GM18507 (cell line): ENCODE results near the gene S100A7A.
"Not testable (repeated sequence)": the region's sequence is repeated elsewhere in the genome, so short reads cannot be mapped to it uniquely, and the experiment has no call there.

ENCODE experiments used
- DNase-seq: peaks from one replicate; pipeline ENCODE4 v3.0.0; 2011; ENCODE audit warnings: low read depth; ENCODE audit not compliant: insufficient read length; ENCODE audit errors: extremely low spot score
- FAIRE-seq: peaks from 2 replicates; lab custom pipeline; 2011; peaks lifted over from hg19 to GRCh38; lab: Jason Lieb, UNC

Gene S100A7A

DNA sequence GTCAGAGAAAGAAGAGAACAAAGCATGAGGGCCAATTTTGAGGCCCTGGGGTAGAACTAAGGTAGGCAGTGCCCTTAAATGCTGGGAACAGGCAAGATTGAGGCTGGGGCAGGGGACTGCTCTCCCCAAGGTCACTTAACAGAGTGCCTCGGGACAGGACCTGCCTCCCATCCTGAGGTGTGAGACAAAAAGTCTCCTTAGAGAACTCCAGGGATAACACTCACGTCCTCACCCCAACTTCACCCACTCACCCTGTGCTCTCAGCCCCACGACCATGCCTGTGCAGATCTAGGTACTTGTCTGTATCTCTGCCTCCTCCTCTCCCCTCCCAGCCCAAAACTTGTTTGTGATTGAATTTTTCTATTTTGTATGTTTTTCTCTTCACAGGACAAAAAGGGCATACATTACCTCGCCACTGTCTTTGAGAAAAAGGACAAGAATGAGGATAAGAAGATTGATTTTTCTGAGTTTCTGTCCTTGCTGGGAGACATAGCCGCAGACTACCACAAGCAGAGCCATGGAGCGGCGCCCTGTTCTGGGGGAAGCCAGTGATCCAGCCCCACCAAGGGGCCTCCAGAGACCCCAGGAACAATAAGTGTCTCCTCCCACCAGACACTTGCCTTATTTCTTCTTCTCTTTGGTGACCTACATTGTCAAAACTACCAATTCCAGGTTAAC, 2.6 kb downstream of the S100A7A start:
- DNase-seq, FAIRE-seq: not testable (repeated sequence)

DNA sequence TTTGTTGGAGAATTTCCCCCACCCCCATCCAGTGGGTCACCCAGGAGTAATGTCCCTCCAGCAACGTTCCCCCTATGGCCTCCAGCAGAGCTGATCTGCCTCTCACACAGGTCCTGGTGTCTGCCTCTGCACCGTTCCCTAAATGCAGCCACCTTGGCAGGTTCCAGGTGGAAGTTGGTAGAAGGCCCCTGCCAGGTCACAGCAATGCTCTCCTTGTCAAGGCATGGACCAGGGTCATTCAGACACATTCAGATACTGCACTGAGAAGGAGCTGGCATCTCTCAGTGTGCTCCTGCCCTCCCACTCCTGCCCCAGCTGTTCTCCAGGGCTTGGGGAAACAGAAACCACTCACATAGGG, 3.1 kb downstream of the S100A7A start:
- not testable (repeated sequence) for FAIRE-seq, DNase-seq

DNA sequence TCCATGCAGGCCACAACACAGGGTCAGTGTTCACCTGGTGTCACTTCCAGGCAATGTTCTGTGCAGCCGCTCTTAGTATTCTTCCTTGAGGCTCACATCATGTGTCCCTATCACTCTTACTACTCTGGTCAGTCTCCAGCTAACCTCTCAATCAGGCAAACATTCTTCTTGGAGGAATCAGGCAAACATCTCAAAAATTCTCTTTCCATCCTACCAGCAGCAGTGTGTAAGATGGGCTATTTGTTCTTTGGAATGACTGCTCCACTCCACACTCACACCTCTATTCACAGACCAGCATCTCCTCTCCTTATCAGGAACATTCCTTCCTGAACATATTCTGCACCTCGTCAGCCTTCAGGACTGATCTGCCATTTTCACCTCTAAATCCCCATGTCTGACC, 4.0 kb downstream of the S100A7A start:
- FAIRE-seq: no peak
- DNase-seq: no peak

DNA sequence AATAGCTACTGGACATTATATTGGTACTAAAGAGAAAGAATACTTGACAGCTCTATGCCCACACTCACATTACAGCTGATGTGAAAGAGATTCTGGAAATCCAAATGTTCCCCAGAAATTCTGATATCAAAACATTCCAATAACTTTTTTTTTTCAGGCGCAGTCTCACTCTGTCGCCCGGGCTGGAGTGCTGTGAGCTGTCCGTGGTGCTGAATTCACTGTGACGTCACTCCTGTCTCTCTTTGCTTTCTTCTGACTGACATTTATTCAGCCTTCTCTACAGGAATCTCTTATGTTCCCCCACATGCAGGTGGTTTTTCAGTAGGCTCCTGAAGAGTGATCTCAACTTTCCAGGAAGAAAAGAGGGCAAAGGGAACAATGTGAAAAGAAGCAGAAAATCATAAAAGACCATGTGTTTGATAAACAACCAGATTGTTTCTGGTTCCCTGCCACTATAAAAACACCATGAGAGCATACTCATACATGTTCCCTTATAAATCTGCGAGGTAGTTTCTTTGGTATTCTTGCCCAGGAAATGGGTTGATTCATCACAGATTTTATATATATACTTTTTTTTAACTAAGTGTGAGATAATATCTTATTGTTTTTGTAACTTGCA, 6.2 kb downstream of the S100A7A start:
- DNase-seq: no peak
- peak; percentile 86 for FAIRE-seq

DNA sequence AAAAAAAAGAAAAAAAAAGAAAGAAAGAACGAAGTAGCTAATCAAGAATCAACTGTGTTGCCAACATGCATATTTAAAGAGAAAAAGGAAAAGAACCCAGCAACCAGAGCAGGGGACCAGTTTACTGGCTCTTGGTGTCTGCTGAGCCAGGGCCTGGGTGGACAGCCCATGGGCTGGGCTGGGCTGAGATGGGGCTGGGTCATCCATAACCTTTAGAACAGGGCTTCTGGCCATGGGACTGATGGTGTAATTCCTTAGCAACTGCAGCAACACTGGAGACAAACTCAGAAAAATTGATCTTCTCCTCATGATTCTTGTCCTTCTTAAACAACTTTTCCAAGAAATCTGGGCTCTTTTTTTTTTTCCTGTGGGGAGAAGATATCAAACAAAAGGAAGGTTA, 10.5 kb downstream of the S100A7A start:
- no peak for FAIRE-seq
- no peak for DNase-seq

DNA sequence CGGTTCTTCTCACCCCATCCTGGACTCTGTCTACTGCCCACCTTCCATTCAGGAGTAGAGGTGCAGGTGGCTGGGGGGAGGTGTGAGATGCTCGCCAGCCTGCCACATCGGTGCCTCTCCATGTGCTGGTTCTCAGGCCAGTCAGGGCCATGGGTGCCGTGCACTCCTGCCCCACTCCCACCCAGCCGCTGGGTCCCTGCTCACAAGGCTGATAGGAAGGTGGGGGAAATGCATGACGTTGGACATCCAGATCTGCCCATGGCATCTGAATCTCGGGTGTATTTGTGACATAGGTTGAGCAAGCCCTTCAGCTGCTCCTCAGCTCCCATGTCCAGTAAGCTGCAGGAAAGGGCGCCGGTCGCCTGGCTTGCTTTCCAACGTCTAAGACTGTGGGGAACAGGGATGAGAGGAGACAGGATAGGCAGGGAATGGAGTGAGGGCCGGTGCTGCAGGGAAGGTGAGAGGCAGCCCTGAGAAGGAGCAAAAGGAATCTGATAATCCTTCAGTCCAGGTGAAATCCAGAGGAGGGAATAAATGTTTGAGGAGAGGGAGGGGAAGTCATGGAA, 11.8 kb downstream of the S100A7A start:
- FAIRE-seq (no peak), DNase-seq (no peak)

GRCh38 chr1:153428791-153429190, 12.5 kb downstream of the S100A7A start:
- DNase-seq: no peak
- no peak for FAIRE-seq

DNA sequence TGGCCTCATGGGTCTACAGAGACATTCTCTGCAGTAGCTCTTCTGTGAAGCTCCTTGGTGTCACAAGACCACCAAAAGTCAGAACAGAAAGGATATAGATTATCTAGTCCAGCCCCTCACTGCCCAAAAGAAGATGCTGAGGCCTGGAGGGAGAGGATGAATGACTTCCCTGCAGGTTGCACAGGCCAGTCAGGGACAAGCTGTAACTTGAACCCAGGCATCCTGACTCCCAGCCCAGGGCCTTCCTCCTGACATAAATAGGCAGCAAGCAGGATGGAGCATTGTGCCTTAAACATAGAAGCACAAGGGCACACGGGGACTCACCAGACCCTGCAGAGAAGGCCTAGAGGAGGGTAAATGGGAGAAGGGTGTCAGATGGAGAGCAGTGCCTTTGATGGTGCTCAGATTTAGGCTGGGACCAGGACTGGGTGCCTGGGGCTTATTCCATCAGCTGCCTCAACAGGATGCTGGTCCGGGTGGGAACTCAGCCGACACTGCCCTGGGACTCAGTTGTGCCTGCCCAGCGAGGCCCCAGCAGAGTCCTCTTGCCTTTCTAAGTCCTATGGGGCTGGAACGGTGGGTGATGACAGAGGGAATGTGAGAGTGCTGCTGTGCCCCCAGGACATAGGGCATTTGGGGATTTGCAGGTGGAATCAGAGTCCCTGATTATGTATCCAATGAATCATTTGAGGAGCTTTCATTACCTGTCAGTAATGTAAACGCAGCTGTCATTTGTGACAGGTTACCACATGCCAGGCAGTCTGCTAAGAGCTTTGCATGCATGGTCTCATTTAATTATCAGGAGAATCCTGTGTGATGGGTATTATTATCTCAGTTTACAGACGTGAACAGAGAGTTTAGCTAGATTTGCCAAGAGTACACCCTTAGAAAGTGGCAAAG, 13.2 kb downstream of the S100A7A start:
- no peak for DNase-seq
- FAIRE-seq: no peak

GRCh38 chr1:153430166-153430553, 13.8 kb downstream of the S100A7A start:
- DNase-seq: no peak
- no peak for FAIRE-seq

- FAIRE-seq (no peak), DNase-seq (no peak)
Measured at GRCh38 chr1:153430561-153430960, 14.2 kb downstream of the S100A7A start.

DNA sequence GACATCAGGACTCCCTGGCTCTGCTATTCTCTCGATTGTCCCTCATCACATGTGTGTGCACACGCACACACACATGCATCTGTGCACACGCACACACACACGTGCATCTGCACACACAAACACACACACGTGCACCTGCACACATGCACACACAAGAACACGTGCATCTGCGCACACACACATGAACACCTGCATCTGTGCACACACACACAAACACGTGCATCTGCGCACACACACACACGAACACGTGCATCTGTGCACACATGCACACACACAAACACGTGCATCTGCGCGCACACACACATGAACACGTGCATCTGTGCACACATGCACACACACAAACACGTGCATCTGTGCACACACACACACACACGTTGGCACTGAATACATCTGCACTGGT, 14.7 kb downstream of the S100A7A start:
- DNase-seq (no peak), FAIRE-seq (no peak)

- DNase-seq (no peak), FAIRE-seq (no peak)
Measured at GRCh38 chr1:153431427-153431826, 15.1 kb downstream of the S100A7A start.

DNA sequence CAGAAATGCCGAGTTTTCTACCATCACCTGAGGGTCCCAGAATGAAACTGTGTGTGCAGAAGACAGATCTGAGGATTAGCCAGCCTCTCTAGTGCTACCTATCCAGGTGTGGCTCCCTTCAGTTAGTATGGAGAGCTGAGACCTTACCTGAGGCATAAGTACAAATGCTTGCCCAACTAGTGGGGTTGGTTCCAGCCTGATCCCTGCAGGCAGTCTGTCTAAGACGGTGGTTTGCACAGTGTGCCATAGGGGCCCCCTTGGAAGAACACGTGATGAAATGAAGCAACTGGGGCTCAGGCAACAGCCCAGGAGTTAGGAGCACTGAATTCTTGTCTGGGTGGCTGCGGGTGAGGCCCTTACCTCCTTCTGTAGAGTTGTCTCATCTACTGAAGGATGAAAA, 15.6 kb downstream of the S100A7A start:
- FAIRE-seq (no peak), DNase-seq (no peak)

DNA sequence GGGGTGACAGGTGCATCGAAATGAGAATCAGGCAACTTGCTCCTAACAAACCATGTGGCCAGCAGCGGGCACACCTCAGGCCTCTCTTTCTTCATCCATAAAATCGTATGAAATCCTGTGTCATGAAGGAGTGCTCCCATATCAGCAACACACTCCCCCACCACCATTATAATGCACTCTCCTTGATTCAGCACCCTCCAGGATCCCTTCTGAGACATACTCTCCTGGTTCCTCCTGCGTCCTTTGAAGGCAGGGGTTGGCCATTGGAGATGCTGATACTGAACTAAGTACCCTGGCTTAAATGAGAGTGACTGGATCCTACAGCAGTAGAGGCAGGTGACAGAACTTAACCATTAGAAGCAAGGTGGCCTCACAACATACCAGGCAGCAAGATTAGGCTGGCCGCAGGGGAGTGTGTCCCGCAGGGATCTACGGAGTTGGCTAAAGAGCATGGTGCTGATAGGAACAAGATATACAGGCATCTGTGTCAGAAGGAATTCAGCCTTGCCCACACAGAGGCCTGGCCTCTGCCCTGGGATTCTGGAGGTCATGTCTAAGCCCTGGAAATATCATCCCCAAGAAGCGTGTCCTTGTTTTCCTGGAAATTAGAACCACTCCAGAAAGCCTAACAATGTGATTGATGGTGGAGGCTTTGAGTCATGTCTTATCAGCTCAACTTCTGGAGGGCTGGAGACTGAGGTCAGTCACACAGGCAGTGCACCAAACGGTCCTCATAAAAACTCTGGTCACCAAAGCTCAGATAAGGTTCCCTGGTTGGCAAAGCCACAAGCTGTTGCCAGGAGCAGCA, 16.8 kb downstream of the S100A7A start:
- no peak for DNase-seq

DNA sequence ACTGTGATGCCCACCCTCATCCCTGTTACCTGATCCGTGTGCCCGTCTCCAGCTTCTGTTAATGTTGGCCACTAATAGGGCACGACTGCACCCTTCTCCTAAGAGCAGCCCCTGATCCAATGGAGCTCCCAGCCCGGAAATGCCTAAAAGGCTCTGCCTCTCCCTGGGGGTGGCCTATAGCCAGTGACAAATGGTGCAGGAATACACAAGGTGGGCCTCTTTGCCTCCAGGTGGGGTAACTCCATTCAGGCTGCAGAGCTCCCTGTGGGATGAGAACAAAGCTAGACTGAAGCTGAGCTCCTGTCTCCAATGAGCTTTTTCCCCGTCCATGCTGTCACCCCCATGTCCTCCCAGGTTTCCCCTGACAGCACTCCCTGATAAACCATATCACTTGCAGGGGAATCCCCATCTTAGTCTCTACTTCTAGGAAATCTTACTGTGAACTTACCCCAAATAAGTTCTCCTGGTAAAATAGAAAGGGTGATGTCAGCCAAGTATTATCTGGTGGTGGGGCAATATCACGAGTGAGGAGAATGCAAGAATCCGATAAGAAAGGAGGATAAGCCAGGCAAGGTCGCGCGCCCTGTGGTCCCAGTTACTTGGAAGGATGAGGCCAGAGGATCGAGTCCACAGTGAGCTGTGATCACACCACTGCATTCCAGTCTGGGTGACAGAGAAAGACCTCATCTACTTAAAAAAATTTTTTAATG, 18.6 kb downstream of the S100A7A start:
- FAIRE-seq (no peak), DNase-seq (no peak)

More for the DNA sequence above, 16.8 kb downstream of the S100A7A start:
- FAIRE-seq: no peak

GRCh38 chr1:153437236-153437635, 20.9 kb downstream of the S100A7A start:
- no peak for FAIRE-seq
- DNase-seq: no peak

DNA sequence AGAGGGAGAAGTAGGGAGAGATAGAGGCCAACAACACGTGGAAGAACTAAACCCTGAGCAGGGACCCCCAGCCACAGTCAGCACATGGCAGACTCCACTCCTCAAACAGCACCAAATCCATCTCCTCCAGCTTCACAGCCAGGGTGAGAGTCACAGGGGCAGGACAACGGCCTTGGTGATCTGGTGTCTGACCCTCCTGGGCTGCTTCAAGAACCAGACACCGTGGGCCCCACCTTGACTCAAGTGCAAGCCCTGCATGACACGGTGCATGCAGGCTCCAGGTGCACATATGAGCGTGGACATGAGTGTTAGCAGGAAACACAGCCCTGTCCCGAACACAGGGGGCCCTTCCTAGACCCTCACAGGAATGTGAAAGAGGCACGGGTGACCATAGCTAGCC, 22.3 kb downstream of the S100A7A start:
- DNase-seq: no peak
- no peak for FAIRE-seq

DNA sequence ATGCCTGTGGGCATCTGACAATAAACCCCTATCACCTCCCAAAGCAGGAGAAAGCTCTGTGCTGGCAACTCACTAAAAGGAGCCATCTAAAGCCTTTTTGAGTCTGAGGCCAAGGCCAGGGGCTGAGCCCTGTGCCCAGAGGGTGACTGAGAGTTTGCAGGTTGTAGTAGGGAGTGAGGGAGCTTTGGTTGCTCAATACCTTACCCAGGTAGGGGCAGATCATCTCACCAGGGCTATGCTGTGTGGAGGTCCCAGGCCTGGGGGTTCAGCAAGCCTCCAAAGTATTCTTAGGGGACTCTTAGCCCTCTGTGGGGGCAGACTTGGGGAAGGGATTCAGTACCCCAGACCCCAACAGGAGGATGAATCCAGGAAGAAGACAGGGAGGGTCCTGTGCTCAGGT, 23.0 kb downstream of the S100A7A start:
- FAIRE-seq: no peak
- DNase-seq: no peak

- no peak for DNase-seq
- no peak for FAIRE-seq
Measured at GRCh38 chr1:153441238-153441755, 25.0 kb downstream of the S100A7A start.
